ENCODE results near the gene SYCN.
"Not testable (repeated sequence)": the region's sequence is repeated elsewhere in the genome, so short reads cannot be mapped to it uniquely, and the experiment has no call there.

The SYCN gene

DNA sequence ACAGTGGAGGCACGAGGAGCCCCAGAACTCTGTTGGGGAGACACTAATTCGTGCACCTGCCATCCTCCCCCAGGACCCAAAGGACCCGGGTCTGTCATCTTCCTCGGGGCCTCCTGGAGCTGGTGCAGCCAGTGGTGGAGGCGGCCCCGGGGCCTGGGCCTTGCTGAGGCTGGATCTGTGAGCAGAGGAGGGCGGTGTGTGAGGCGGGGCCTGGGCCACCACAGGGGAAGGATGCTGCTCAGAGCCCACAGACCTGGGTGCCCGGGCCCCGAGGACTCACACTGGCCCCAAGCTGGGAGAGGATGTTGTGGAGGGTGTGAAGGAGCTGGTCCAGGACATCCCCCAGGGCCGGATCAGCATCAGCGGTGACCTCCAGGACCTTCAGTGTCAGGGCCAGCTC, 32.5 kb upstream of the SYCN start:
- Histone ChIP-seq H2AFZ (no peak overlapping the region), H3K36me3 (ENCODE audit: control insufficient read depth, insufficient read depth, low read length) (no peaks in the 10 kb centered on the region), H3K4me2 (ENCODE audit: low read length) (no peak overlapping the region), H3K4me3 (ENCODE audit: low read depth, low read length) (no peak overlapping the region), H3K27me3 (ENCODE audit: control insufficient read depth, insufficient read depth, low read length) (no peaks in the 10 kb centered on the region), H3K9ac (no peak overlapping the region), H3K4me1 (no peaks in the 10 kb centered on the region), H3K9me3 (ENCODE audit: control insufficient read depth, low read length) (no peaks in the 10 kb centered on the region), H3K27ac (no peak overlapping the region), H3K79me2 (no peaks in the 10 kb centered on the region)
- TF ChIP-seq, protein P1, sequence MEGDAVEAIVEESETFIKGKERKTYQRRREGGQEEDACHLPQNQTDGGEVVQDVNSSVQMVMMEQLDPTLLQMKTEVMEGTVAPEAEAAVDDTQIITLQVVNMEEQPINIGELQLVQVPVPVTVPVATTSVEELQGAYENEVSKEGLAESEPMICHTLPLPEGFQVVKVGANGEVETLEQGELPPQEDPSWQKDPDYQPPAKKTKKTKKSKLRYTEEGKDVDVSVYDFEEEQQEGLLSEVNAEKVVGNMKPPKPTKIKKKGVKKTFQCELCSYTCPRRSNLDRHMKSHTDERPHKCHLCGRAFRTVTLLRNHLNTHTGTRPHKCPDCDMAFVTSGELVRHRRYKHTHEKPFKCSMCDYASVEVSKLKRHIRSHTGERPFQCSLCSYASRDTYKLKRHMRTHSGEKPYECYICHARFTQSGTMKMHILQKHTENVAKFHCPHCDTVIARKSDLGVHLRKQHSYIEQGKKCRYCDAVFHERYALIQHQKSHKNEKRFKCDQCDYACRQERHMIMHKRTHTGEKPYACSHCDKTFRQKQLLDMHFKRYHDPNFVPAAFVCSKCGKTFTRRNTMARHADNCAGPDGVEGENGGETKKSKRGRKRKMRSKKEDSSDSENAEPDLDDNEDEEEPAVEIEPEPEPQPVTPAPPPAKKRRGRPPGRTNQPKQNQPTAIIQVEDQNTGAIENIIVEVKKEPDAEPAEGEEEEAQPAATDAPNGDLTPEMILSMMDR (IDR thresholded peaks at IDR 0.05) = no peak

DNA sequence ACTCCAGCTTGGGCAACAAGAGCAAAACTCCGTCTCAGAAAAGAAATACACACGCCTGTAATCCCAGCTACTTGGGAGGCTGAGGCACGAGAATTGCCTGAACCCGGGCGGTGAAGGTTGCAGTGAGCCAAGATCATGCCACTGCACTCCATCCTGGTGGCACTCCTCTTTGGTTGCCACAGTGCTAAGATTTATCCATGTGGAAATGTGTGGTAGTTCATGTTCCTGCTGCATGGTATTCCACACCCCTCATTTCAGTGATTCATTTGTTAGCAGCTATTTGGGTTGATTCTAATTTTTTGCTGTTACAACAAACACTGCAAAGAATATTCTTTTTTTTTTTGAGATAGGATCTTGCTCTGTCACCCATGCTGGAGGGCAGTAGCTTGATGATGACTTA, 28.6 kb upstream of the SYCN start:
- no peaks in the 10 kb centered on the region for H3K36me3 ChIP-seq (ENCODE audit: control insufficient read depth, insufficient read depth, low read length)
- H3K4me2 ChIP-seq (ENCODE audit: low read length) = no peak overlapping the region
- H3K9ac ChIP-seq = no peak overlapping the region
- H3K79me2 ChIP-seq = no peaks in the 10 kb centered on the region
- TF ChIP-seq, protein P1 (IDR thresholded peaks at IDR 0.05) = no peak
- H3K9me3 ChIP-seq (ENCODE audit: control insufficient read depth, low read length) = no peaks in the 10 kb centered on the region
- no peak overlapping the region for H3K4me3 ChIP-seq (ENCODE audit: low read depth, low read length)
- no peak overlapping the region for H3K27ac ChIP-seq
- no peaks in the 10 kb centered on the region for H3K27me3 ChIP-seq (ENCODE audit: control insufficient read depth, insufficient read depth, low read length)
- H3K4me1 ChIP-seq = no peaks in the 10 kb centered on the region
- H2AFZ ChIP-seq = no peak overlapping the region

DNA sequence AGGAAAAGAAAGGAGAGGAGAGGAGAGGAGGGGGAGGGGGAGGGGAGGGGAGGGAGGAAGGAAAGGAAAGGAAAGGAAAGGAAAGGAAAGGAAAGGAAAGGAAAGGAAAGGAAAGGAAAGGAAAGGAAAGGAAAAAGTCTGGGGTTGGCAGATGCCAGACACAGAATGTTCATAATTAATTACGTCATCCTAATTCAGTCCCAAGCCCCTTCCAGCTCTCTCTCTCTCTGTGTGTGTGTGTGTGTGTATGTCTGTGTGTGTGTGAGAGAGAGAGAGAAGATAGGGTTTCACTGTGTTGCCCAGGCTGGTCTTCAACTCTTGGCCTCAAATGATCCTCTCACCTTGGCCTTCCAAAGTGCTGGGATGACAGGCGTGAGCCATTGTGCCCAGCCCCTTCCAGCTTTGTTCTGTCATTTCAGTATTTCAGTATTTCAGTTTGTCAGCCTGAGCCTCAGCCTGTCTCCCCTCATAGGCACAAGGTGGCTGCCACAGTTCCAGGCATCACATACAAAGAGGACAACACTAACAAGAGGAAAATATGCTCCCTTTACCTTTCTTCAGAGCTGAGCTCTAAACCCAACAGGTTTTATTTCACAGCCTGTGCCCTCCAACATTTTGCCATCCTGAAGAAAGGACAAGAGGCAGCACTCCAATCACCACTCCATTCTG, 26.2 kb upstream of the SYCN start:
- no peak overlapping the region for H3K4me3 ChIP-seq (ENCODE audit: low read depth, low read length)

DNA sequence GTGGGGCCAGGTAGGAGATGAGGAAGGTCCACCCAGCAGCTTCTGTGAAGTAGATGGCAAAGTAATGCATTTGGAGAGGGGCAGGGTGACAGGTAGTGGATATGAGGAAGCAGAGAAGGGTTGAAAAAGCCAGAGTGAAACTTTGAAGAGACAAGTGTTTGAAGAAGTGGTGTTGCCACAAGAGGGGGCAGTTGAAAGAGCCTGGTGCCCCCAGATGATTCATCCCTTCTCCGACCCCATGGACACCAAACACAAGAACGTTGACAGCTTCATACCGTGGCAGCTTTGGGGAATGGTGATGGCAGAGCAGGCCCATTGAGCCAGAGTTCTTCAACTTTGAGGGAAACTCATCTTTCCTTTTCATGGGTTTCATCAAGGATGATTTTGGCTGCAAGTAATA, 20.8 kb upstream of the SYCN start:
- Histone ChIP-seq H3K27me3 (ENCODE audit: control insufficient read depth, insufficient read depth, low read length) (no peaks in the 10 kb centered on the region), H3K9me3 (ENCODE audit: control insufficient read depth, low read length) (no peaks in the 10 kb centered on the region), H3K79me2 (no peaks in the 10 kb centered on the region), H3K4me1 (no peaks in the 10 kb centered on the region), H3K4me2 (ENCODE audit: low read length) (no peak overlapping the region), H3K36me3 (ENCODE audit: control insufficient read depth, insufficient read depth, low read length) (no peaks in the 10 kb centered on the region), H2AFZ (no peak overlapping the region), H3K27ac (no peak overlapping the region), H3K9ac (no peak overlapping the region), H3K4me3 (ENCODE audit: low read depth, low read length) (no peak overlapping the region)
- TF ChIP-seq, protein P1 (IDR thresholded peaks at IDR 0.05) = no peak

More for the DNA sequence above, 26.2 kb upstream of the SYCN start:
- H2AFZ ChIP-seq = no peak overlapping the region
- no peaks in the 10 kb centered on the region for H3K79me2 ChIP-seq
- H3K4me1 ChIP-seq = no peaks in the 10 kb centered on the region
- H3K36me3 ChIP-seq (ENCODE audit: control insufficient read depth, insufficient read depth, low read length) = no peaks in the 10 kb centered on the region
- H3K27me3 ChIP-seq (ENCODE audit: control insufficient read depth, insufficient read depth, low read length) = no peaks in the 10 kb centered on the region
- no peak overlapping the region for H3K4me2 ChIP-seq (ENCODE audit: low read length)
- H3K9ac ChIP-seq = no peak overlapping the region
- TF ChIP-seq, protein P1 (IDR thresholded peaks at IDR 0.05) = no peak
- no peaks in the 10 kb centered on the region for H3K9me3 ChIP-seq (ENCODE audit: control insufficient read depth, low read length)
- H3K27ac ChIP-seq = no peak overlapping the region

DNA sequence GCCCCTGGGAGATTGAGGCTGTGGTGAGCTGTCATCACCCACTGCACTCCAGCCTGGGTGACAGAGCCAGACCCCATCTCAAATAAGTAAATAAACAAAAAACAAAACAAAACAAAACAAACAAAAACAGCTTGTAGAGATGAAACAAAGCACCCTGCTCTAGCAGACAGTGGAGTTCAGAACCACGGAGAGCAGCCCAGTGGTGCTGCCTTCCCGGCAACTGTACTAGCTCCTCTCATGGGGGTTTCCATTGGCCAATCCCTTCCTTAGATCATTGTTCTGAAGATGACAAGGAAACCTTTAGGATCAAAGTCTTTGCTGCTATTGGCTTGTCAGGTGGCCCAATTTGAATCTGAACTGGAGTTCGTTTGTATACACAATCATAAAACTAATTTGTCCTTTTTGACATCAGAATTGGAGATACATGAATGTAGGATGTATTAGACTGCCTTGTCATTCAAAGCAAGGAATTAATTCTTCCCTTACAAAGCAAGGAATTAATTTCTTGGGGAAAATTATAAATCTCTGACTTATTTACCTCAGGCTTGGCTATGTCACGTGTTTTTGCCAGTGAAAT, 19.7 kb upstream of the SYCN start:
- Histone ChIP-seq H3K9me3 (ENCODE audit: control insufficient read depth, low read length) (no peaks in the 10 kb centered on the region), H3K27ac (no peak overlapping the region), H3K36me3 (ENCODE audit: control insufficient read depth, insufficient read depth, low read length) (no peaks in the 10 kb centered on the region), H3K79me2 (no peaks in the 10 kb centered on the region), H3K27me3 (ENCODE audit: control insufficient read depth, insufficient read depth, low read length) (no peaks in the 10 kb centered on the region), H3K4me1 (no peaks in the 10 kb centered on the region), H3K9ac (no peak overlapping the region), H3K4me2 (ENCODE audit: low read length) (no peak overlapping the region), H3K4me3 (ENCODE audit: low read depth, low read length) (no peak overlapping the region), H2AFZ (no peak overlapping the region)
- TF ChIP-seq, protein P1 (IDR thresholded peaks at IDR 0.05) = no peak

DNA sequence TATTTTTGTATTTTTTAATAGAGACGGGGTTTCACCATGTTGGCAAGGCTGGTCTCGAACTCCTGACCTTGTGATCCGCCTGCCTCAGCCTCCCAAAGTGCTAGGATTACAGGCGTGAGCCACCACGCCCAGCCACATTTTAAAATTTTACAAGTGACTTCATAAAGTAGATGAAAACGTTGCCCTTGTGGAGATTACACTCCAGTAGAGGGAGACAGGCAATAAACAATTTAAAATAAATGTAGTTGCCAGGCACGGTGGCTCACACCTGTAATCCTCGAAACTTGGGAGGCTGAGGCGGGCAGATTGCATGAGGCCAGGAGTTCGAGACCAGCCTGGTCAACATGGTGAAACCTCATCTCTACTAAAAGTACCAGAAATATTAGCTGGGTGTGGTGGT, 15.0 kb upstream of the SYCN start:
- H3K9me3 ChIP-seq (ENCODE audit: control insufficient read depth, low read length); H3K36me3 ChIP-seq (ENCODE audit: control insufficient read depth, insufficient read depth, low read length); H3K27me3 ChIP-seq (ENCODE audit: control insufficient read depth, insufficient read depth, low read length); H3K9ac ChIP-seq; H3K79me2 ChIP-seq; H2AFZ ChIP-seq; H3K27ac ChIP-seq; H3K4me3 ChIP-seq (ENCODE audit: low read depth, low read length); H3K4me2 ChIP-seq (ENCODE audit: low read length); H3K4me1 ChIP-seq: not testable (repeated sequence)

All from parathyroid adenoma (tissue), 2 donors.